Stimulated activated effector memory CD8-positive, alpha-beta T cell treated with anti-CD3 and anti-CD28 coated beads, Interleukin-12 subunit alpha, Interleukin-12 subunit beta, amount 100 ng/mL, for 72 hours (primary cell): Measurements from ENCODE around the gene MED25.

Experiments used
- ATAC-seq: fragments of 150-1000 bp; cut with Tn5 transposase; 2 replicates; pipeline ENCODE4 v1.10.0; 2021
- DNase-seq, 2 donors: peaks; one replicate each; pipeline ENCODE4 v3.0.0; 2021 to 2022; ENCODE audit warnings: low spot score in 2 of 2
- H3K27ac Mint-ChIP-seq: one replicate; pipeline ENCODE4 v1.8.0; 2022; ENCODE audit warnings: mild to moderate bottlenecking, mixed read lengths
- H3K36me3 Mint-ChIP-seq: one replicate; pipeline ENCODE4 v1.8.0; 2022; ENCODE audit warnings: mild to moderate bottlenecking, mixed read lengths
- H3K4me1 Mint-ChIP-seq: one replicate; pipeline ENCODE4 v1.8.0; 2022; ENCODE audit warnings: mixed read lengths
- H3K4me3 Mint-ChIP-seq: one replicate; pipeline ENCODE4 v1.8.0; 2022; ENCODE audit warnings: mild to moderate bottlenecking, mixed read lengths
- H3K9me3 Mint-ChIP-seq: one replicate; pipeline ENCODE4 v1.8.0; 2022; ENCODE audit warnings: mixed read lengths

The MED25 gene

GRCh38 chr19:49790866-49791265 lies 27.2 kb upstream of the MED25 start:
- H3K27ac Mint-ChIP-seq: peak overlapping the region; percentile 32
- peaks cover 23% of the 10 kb centered on the region for H3K4me1 Mint-ChIP-seq
- H3K4me3 Mint-ChIP-seq: no peak overlapping the region
- H3K36me3 Mint-ChIP-seq: peaks cover 92% of the 10 kb centered on the region
- H3K9me3 Mint-ChIP-seq: no peaks in the 10 kb centered on the region
- DNase-seq: no peak
- ATAC-seq: no peak

DNA sequence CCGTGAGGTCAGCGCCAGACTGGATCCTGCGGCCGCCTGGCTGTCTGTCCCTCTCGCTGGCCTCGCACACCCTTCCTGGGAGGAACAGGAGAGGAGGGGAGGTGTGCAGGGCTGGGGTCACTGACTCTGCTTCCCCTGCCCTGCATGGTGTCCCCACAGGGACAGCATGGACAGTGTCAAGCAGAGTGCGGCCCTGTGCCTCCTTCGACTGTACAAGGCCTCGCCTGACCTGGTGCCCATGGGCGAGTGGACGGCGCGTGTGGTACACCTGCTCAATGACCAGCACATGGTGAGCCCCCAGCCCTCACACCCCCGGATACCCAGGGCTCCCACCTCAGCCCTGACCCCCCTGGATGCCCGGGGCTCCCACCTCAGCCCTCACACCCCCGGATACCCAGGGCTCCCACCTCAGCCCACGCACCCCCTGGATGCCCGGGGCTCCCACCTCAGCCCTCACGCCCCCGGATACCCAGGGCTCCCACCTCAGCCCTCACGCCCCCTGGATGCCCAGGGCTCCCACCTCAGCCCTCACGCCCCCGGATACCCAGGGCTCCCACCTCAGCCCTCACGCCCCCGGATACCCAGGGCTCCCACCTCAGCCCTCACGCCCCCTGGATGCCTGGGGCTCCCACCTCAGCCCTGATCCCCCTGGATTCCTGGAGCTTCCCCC lies 26.2 kb upstream of the MED25 start:
- H3K27ac Mint-ChIP-seq: peak overlapping the region; percentile 24
- H3K4me1 Mint-ChIP-seq: peaks cover 23% of the 10 kb centered on the region
- H3K36me3 Mint-ChIP-seq: peaks cover 90% of the 10 kb centered on the region

GRCh38 chr19:49792829-49793560 lies 25.1 kb upstream of the MED25 start:
- Mint-ChIP-seq H3K36me3 (peaks cover 90% of the 10 kb centered on the region), H3K27ac (peak overlapping the region; percentile 24), H3K9me3 (no peaks in the 10 kb centered on the region), H3K4me3 (no peak overlapping the region), H3K4me1 (peaks cover 23% of the 10 kb centered on the region)
- DNase-seq: no peak
- ATAC-seq: no peak

More for the DNA sequence above, 26.2 kb upstream of the MED25 start:
- H3K4me3 Mint-ChIP-seq: no peak overlapping the region
- DNase-seq (no peak), ATAC-seq (no peak)
- no peaks in the 10 kb centered on the region for H3K9me3 Mint-ChIP-seq

DNA sequence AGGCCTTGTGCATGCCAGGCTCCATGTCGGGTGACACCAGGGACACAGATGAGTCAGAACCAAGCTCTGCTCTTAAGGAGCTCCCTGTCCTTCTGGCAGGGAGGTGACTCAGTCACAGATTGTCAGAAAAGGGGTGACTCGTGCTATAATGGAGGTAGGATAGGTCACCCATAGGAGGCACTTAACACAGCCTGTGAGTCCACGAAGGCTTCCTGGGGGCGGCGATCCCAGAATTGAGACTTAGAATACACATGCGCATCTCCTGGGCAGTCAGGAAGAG lies 24.6 kb upstream of the MED25 start:
- peak overlapping the region; percentile 24 for H3K27ac Mint-ChIP-seq
- DNase-seq (no peak), ATAC-seq (peak; percentile 77)
- H3K9me3 Mint-ChIP-seq: no peaks in the 10 kb centered on the region
- H3K36me3 Mint-ChIP-seq: peaks cover 90% of the 10 kb centered on the region
- H3K4me1 Mint-ChIP-seq: peaks cover 19% of the 10 kb centered on the region
- H3K4me3 Mint-ChIP-seq: no peak overlapping the region

- H3K4me1 Mint-ChIP-seq: peaks cover 12% of the 10 kb centered on the region
- no peak overlapping the region for H3K4me3 Mint-ChIP-seq
- ATAC-seq: no peak
- DNase-seq: no peak
- no peak overlapping the region for H3K27ac Mint-ChIP-seq
- no peaks in the 10 kb centered on the region for H3K9me3 Mint-ChIP-seq
- H3K36me3 Mint-ChIP-seq: peaks cover 88% of the 10 kb centered on the region
These were observed 22.5 kb upstream of the MED25 start for GRCh38 chr19:49795615-49796014.

DNA sequence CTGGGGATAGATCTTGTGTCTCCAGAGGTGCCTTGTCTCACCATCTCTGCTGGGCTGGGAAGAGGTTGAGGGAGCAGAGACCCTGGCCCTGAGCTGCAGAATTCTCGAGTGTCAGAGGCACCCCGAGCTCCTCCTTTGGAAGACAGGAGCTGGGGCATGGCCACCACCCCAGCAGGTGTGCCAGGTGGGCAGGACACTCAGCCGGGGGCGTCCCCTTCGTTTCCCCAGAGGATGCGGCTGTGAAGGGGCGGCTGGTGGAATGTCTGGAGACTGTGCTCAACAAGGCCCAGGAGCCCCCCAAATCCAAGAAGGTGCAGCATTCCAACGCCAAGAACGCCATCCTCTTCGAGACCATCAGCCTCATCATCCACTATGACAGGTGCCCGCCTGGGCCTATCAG lies 19.5 kb upstream of the MED25 start:
- no peak for ATAC-seq
- no peak overlapping the region for H3K4me3 Mint-ChIP-seq
- no peaks in the 10 kb centered on the region for H3K9me3 Mint-ChIP-seq
- DNase-seq: no peak
- H3K4me1 Mint-ChIP-seq: peaks cover under 1% of the 10 kb centered on the region
- peaks cover 80% of the 10 kb centered on the region for H3K36me3 Mint-ChIP-seq
- no peak overlapping the region for H3K27ac Mint-ChIP-seq

DNA sequence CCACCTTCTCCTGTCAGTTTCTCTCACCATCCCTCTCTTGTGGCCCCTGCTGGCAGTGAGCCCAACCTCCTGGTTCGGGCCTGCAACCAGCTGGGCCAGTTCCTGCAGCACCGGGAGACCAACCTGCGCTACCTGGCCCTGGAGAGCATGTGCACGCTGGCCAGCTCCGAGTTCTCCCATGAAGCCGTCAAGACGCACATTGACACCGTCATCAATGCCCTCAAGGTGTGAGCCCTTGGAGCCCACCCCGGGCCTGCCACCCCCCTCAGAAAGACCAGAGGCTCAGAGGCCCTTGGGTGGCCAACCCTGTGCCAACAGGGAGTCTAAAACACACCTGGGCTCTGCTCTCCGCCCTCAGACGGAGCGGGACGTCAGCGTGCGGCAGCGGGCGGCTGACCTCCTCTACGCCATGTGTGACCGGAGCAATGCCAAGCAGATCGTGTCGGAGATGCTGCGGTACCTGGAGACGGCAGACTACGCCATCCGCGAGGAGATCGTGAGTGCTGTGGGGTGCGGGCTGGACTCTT lies 18.8 kb upstream of the MED25 start:
- Mint-ChIP-seq H3K9me3 (no peaks in the 10 kb centered on the region), H3K27ac (no peak overlapping the region), H3K4me1 (no peaks in the 10 kb centered on the region), H3K36me3 (peaks cover 80% of the 10 kb centered on the region), H3K4me3 (no peak overlapping the region)
- ATAC-seq (no peak), DNase-seq (no peak)

- ATAC-seq (peak; percentile 18), DNase-seq (no peak)
- Mint-ChIP-seq H3K36me3 (peaks cover 80% of the 10 kb centered on the region), H3K4me1 (no peaks in the 10 kb centered on the region), H3K27ac (no peak overlapping the region), H3K9me3 (no peaks in the 10 kb centered on the region), H3K4me3 (no peak overlapping the region)
These were observed 18.2 kb upstream of the MED25 start for GRCh38 chr19:49799798-49800376.

GRCh38 chr19:49800771-49801170 lies 17.3 kb upstream of the MED25 start:
- H3K27ac Mint-ChIP-seq: no peak overlapping the region
- peaks cover 73% of the 10 kb centered on the region for H3K36me3 Mint-ChIP-seq
- no peak for DNase-seq
- H3K4me3 Mint-ChIP-seq: no peak overlapping the region
- no peaks in the 10 kb centered on the region for H3K9me3 Mint-ChIP-seq
- ATAC-seq: no peak
- no peaks in the 10 kb centered on the region for H3K4me1 Mint-ChIP-seq

- ATAC-seq: no peak
- H3K9me3 Mint-ChIP-seq: no peaks in the 10 kb centered on the region
- no peak overlapping the region for H3K27ac Mint-ChIP-seq
- H3K4me1 Mint-ChIP-seq: no peaks in the 10 kb centered on the region
- no peak overlapping the region for H3K4me3 Mint-ChIP-seq
- peaks cover 66% of the 10 kb centered on the region for H3K36me3 Mint-ChIP-seq
- DNase-seq: no peak
These were observed 16.6 kb upstream of the MED25 start for GRCh38 chr19:49801401-49801888.

- no peak for DNase-seq
- H3K4me1 Mint-ChIP-seq: no peaks in the 10 kb centered on the region
- no peak overlapping the region for H3K4me3 Mint-ChIP-seq
- peaks cover 63% of the 10 kb centered on the region for H3K36me3 Mint-ChIP-seq
- H3K27ac Mint-ChIP-seq: no peak overlapping the region
- H3K9me3 Mint-ChIP-seq: no peaks in the 10 kb centered on the region
- no peak for ATAC-seq
These were observed 16.0 kb upstream of the MED25 start for GRCh38 chr19:49801966-49802661.

- ATAC-seq (no peak), DNase-seq (no peak)
- Mint-ChIP-seq H3K4me3 (no peak overlapping the region), H3K4me1 (peaks cover 8% of the 10 kb centered on the region), H3K27ac (peak overlapping the region; percentile 23), H3K9me3 (no peaks in the 10 kb centered on the region), H3K36me3 (peaks cover 55% of the 10 kb centered on the region)
These were observed 15.1 kb upstream of the MED25 start for GRCh38 chr19:49802836-49803528.

DNA sequence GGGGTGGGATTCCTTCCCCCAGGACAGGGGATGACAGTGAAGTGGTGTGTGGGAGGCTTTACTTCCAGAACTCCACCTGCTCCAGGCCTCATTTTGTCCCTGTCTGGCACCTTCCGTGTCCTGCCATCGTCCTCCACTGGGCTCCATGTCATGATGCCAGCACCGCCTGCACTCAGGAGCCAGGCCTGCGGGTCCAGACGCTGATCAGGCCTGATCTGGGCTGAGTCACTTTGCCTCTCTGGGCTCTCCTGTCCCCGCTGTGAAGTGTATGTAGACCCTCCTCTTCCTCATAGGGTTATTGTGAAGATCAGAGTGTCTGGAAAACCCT lies 14.6 kb upstream of the MED25 start:
- ATAC-seq: no peak
- peaks cover 55% of the 10 kb centered on the region for H3K36me3 Mint-ChIP-seq
- peaks cover 13% of the 10 kb centered on the region for H3K4me1 Mint-ChIP-seq
- no peak for DNase-seq
- no peak overlapping the region for H3K4me3 Mint-ChIP-seq
- peak overlapping the region; percentile 23 for H3K27ac Mint-ChIP-seq
- H3K9me3 Mint-ChIP-seq: no peaks in the 10 kb centered on the region

- H3K36me3 Mint-ChIP-seq: peaks cover 47% of the 10 kb centered on the region
- DNase-seq: no peak
- H3K4me1 Mint-ChIP-seq: peaks cover 27% of the 10 kb centered on the region
- peak overlapping the region; percentile 55 for H3K27ac Mint-ChIP-seq
- no peak overlapping the region for H3K4me3 Mint-ChIP-seq
- no peaks in the 10 kb centered on the region for H3K9me3 Mint-ChIP-seq
- no peak for ATAC-seq
These were observed 12.1 kb upstream of the MED25 start for GRCh38 chr19:49805822-49806619.
